Caco-2 (cell line): ENCODE data around the gene MAP3K4. TPM values are rescaled to one million over a fixed set of nuclear protein-coding genes. Genes with fewer than 3 reads are reported as not detected.

ENCODE experiments used
- BruUV-seq: library from RNA; stranded (reverse); fragments of 400-500 nt; replicated peaks from 2 replicates; lab custom pipeline; 2021; lab: Mats Ljungman, UMichigan
- CTCF ChIA-PET: fragments of 300-600 bp; sonication (Branson Sonifier 250); formaldehyde crosslinking; loops from one replicate; lab custom pipeline; 2022; ENCODE audit warnings: antibody characterized with exemption; lab: Charles Lee
- POLR2A ChIA-PET: fragments of 300-600 bp; sonication (Branson Sonifier 250); formaldehyde crosslinking; loops from one replicate; lab custom pipeline; 2022; ENCODE audit warnings: antibody characterized with exemption; lab: Charles Lee
- DNase-seq, 2 experiments: peaks; one replicate each; pipeline versions ENCODE4 v3.0.0 to v3.0.0-alpha.2; 2020 to 2022
- H3K27me3 ChIP-seq: replicated peaks from 2 replicates; pipeline ENCODE4 v1.6.0; 2011; ENCODE audit warnings: low read length; ENCODE audit not compliant: control insufficient read depth, insufficient read depth
- H3K36me3 ChIP-seq: 2 replicates; pipeline ENCODE4 v1.5.1; 2011; ENCODE audit warnings: low read length; ENCODE audit not compliant: control insufficient read depth, insufficient read depth
- H3K4me1 ChIP-seq: fragments of 250-450 bp; sonication (Bioruptor Pico); 2 replicates; pipeline ENCODE4 v1.5.1; 2020; ENCODE audit warnings: mild to moderate bottlenecking
- H3K4me3 ChIP-seq: 2 replicates; pipeline ENCODE4 v1.5.1; 2011; ENCODE audit warnings: low read depth, mild to moderate bottlenecking, control low read depth, low read length
- H3K9me3 ChIP-seq: fragments of 250-450 bp; sonication (Bioruptor Pico); 2 replicates; pipeline ENCODE4 v1.5.1; 2020; ENCODE audit warnings: mild to moderate bottlenecking, moderate library complexity
- H3K27ac Mint-ChIP-seq: one replicate; pipeline ENCODE4 v1.8.0; 2022; ENCODE audit warnings: mixed read lengths; ENCODE audit not compliant: unreplicated experiment
- H3K27me3 Mint-ChIP-seq: one replicate; pipeline ENCODE4 v1.8.0; 2022; ENCODE audit warnings: mixed read lengths; ENCODE audit not compliant: insufficient read depth, unreplicated experiment
- H3K36me3 Mint-ChIP-seq: one replicate; pipeline ENCODE4 v1.8.0; 2022; ENCODE audit warnings: mild to moderate bottlenecking, mixed read lengths; ENCODE audit not compliant: insufficient read depth, unreplicated experiment
- H3K4me1 Mint-ChIP-seq: one replicate; pipeline ENCODE4 v1.8.0; 2022; ENCODE audit warnings: low read depth, mixed read lengths; ENCODE audit not compliant: unreplicated experiment
- H3K4me3 Mint-ChIP-seq: one replicate; pipeline ENCODE4 v1.8.0; 2022; ENCODE audit warnings: mild to moderate bottlenecking, moderate library complexity, mixed read lengths; ENCODE audit not compliant: unreplicated experiment
- H3K9me3 Mint-ChIP-seq: one replicate; pipeline ENCODE4 v1.8.0; 2022; ENCODE audit warnings: mixed read lengths; ENCODE audit not compliant: unreplicated experiment
- CTCF ChIP-seq, 2 experiments: fragments of 200-600 bp in 1 of 2; IDR thresholded peaks; 1 replicate in 1 of 2; 2 replicates in 1 of 2; pipeline versions ENCODE4 v1.5.1 to v1.8.0; 2011 to 2022; ENCODE audit warnings: antibody characterized with exemption in 1 of 2, control low read depth in 1 of 2, inconsistent platforms in 1 of 2, low read depth in 1 of 2, low read length in 1 of 2, mild to moderate bottlenecking in 1 of 2, moderate library complexity in 1 of 2; ENCODE audit not compliant: insufficient read depth in 1 of 2, severe bottlenecking in 1 of 2, unreplicated experiment in 1 of 2
- intact Hi-C: fragments of 100-400 bp; cut with micrococcal nuclease; formaldehyde crosslinking; loops from one replicate; pipeline ENCODE4 v1.10.0; 2022; ENCODE audit not compliant: unreplicated experiment
- total RNA-seq: library from RNA; stranded (reverse); gene quantifications from 2 replicates; pipeline ENCODE4 v1.2.3, GENCODE V29; 2022

The MAP3K4 gene
- total RNA-seq, 1 experiment from 2014 or later, result 34.3 TPM

GRCh38 chr6:161021998-161022743 is 30.6 kb downstream of the MAP3K4 start:
- DNase-seq, result peak in 1 of 2 experiments; percentile 7
- Mint-ChIP-seq H3K4me1 (no peaks in the 10 kb centered on the region), H3K27ac (no peak overlapping the region), H3K4me3 (no peak overlapping the region), H3K27me3 (no peaks in the 10 kb centered on the region), H3K36me3 (no peaks in the 10 kb centered on the region), H3K9me3 (peaks cover 9% of the 10 kb centered on the region)
- no peaks in the 10 kb centered on the region for H3K27me3 ChIP-seq
- H3K36me3 ChIP-seq, result no peaks in the 10 kb centered on the region
- ChIA-PET POLR2A (no interaction called here), CTCF (no interaction called here)
- peaks cover 7% of the 10 kb centered on the region for H3K4me1 ChIP-seq
- H3K9me3 ChIP-seq, result no peaks in the 10 kb centered on the region
- TF ChIP-seq CTCF (IDR thresholded peaks at IDR 0.05; ENCODE audit: insufficient read depth in 1 of 2, low read depth in 1 of 2, low read length in 1 of 2, severe bottlenecking in 1 of 2, unreplicated experiment in 1 of 2), result no peak
- H3K4me3 ChIP-seq, result no peak overlapping the region
- intact Hi-C loops, result no loop called here
- BruUV-seq, result no TSS peak

- Mint-ChIP-seq H3K36me3 (no peaks in the 10 kb centered on the region), H3K9me3 (peaks cover 9% of the 10 kb centered on the region), H3K27ac (no peak overlapping the region), H3K4me3 (no peak overlapping the region), H3K4me1 (no peaks in the 10 kb centered on the region), H3K27me3 (no peaks in the 10 kb centered on the region)
- no peak for TF ChIP-seq CTCF (IDR thresholded peaks at IDR 0.05; ENCODE audit: insufficient read depth in 1 of 2, low read depth in 1 of 2, low read length in 1 of 2, severe bottlenecking in 1 of 2, unreplicated experiment in 1 of 2)
- Histone ChIP-seq H3K4me1 (peaks cover 7% of the 10 kb centered on the region), H3K36me3 (no peaks in the 10 kb centered on the region), H3K4me3 (no peak overlapping the region), H3K27me3 (no peaks in the 10 kb centered on the region), H3K9me3 (no peaks in the 10 kb centered on the region)
- POLR2A ChIA-PET, result no interaction called here
- no peak for DNase-seq
- BruUV-seq, result no TSS peak
- intact Hi-C loops, result no loop called here
- CTCF ChIA-PET, result no interaction called here
These were observed 31.7 kb downstream of the MAP3K4 start for GRCh38 chr6:161023316-161023715.

GRCh38 chr6:161024364-161024920 is 32.9 kb downstream of the MAP3K4 start:
- Histone ChIP-seq H3K27me3 (no peaks in the 10 kb centered on the region), H3K36me3 (no peaks in the 10 kb centered on the region), H3K4me1 (peaks cover 7% of the 10 kb centered on the region), H3K4me3 (no peak overlapping the region), H3K9me3 (no peaks in the 10 kb centered on the region)
- intact Hi-C loops, result no loop called here
- Mint-ChIP-seq H3K27ac (no peak overlapping the region), H3K4me3 (no peak overlapping the region), H3K9me3 (no peaks in the 10 kb centered on the region), H3K4me1 (no peaks in the 10 kb centered on the region), H3K27me3 (no peaks in the 10 kb centered on the region), H3K36me3 (no peaks in the 10 kb centered on the region)
- POLR2A ChIA-PET, result no interaction called here
- CTCF ChIA-PET, result no interaction called here
- DNase-seq, result no peak
- TF ChIP-seq CTCF (IDR thresholded peaks at IDR 0.05; ENCODE audit: insufficient read depth in 1 of 2, low read depth in 1 of 2, low read length in 1 of 2, severe bottlenecking in 1 of 2, unreplicated experiment in 1 of 2), result no peak
- no TSS peak for BruUV-seq
